Lung (tissue), 16 donors: Measurements from ENCODE around the gene SMTN. TPM values are rescaled to one million over a fixed set of nuclear protein-coding genes. Genes with fewer than 3 reads are reported as not detected.

ENCODE experiments used
- ATAC-seq: fragments of 200-7000 bp; cut with Tn5 transposase; one replicate; pipeline ENCODE4 v1.9.1; 2020; ENCODE audit warnings: moderate number of reproducible peaks; ENCODE audit not compliant: insufficient read depth, low FRiP score
- DNase-seq, 3 donors: peaks; one replicate each; pipeline ENCODE4 v3.0.0-alpha.2; 2013 to 2017
- H3K27ac ChIP-seq, 2 donors: one replicate each; pipeline ENCODE4 v1.5.1; 2013; ENCODE audit warnings: mild to moderate bottlenecking in 2 of 2, moderate library complexity in 2 of 2, control low read depth in 1 of 2, inconsistent platforms in 1 of 2, low read depth in 1 of 2, low read length in 1 of 2
- H3K27me3 ChIP-seq, 3 donors: one replicate each; pipeline ENCODE4 v1.5.1; 2013; ENCODE audit warnings: low read length in 2 of 3; ENCODE audit not compliant: control insufficient read depth in 3 of 3, insufficient read depth in 3 of 3
- H3K36me3 ChIP-seq, 4 donors: one replicate each; pipeline ENCODE4 v1.5.1; 2013; ENCODE audit warnings: low read length in 4 of 4, mild to moderate bottlenecking in 1 of 4, moderate library complexity in 1 of 4; ENCODE audit not compliant: control insufficient read depth in 4 of 4, insufficient read depth in 4 of 4
- H3K4me1 ChIP-seq, 5 donors: one replicate each; pipeline ENCODE4 v1.5.1; 2013; ENCODE audit warnings: low read length in 5 of 5, mild to moderate bottlenecking in 2 of 5, moderate library complexity in 1 of 5; ENCODE audit not compliant: control insufficient read depth in 5 of 5, insufficient read depth in 5 of 5
- H3K4me3 ChIP-seq: one replicate; pipeline ENCODE4 v1.5.1; 2013; ENCODE audit warnings: mild to moderate bottlenecking, control low read depth, moderate library complexity
- H3K9ac ChIP-seq, 2 donors: one replicate each; pipeline ENCODE4 v1.5.1; 2013; ENCODE audit warnings: low read length in 2 of 2, control low read depth in 1 of 2; ENCODE audit not compliant: insufficient read depth in 1 of 2
- H3K9me3 ChIP-seq, 4 donors: one replicate each; pipeline ENCODE4 v1.5.1; 2013; ENCODE audit warnings: low read length in 3 of 4, mild to moderate bottlenecking in 1 of 4, moderate library complexity in 1 of 4; ENCODE audit not compliant: control insufficient read depth in 4 of 4, insufficient read depth in 3 of 4
- CTCF ChIP-seq: IDR thresholded peaks from 2 replicates; pipeline ENCODE4 v1.5.1; 2012; ENCODE audit warnings: mild to moderate bottlenecking; ENCODE audit errors: control extremely low read depth, extremely low read depth
- whole genome bisulfite sequencing, 2 donors: extraction: QIAGEN DNeasy Blood & Tissue Kit; methylation state at CpG; one replicate each; pipeline ENCODE4 v1.1.7; 2013; 5-methylcytosine and 5-hydroxymethylcytosine counted together
- long read RNA-seq, 5 donors: transcript quantifications; one replicate each; lab custom pipeline, GENCODE V29; 2026
- polyA plus RNA-seq, 2 donors: library from polyadenylated mRNA; stranded (reverse); fragments of 200-250 nt; gene quantifications; one replicate each; pipeline ENCODE4 v1.2.1, GENCODE V29; 2013
- total RNA-seq, 2 donors: library from RNA; depleted of rRNA in 1 of 2; stranded (reverse); fragments of >200 nt in 1 of 2; gene quantifications; one replicate each; pipeline ENCODE4 v1.2.1, GENCODE V29; 2014 to 2021
- donor health status: control.
- donor health status: control.
- donor health status: Bipolar disorder and iron deficiency.
- donor health status: healthy.
- donor health status: DM: yes; HTN: yes; CAD: no.

The SMTN gene
- total RNA-seq (100 to 1,000 TPM in 1 of 2 donors, 10 to 100 TPM in 1; 92.6 to 101 TPM), polyA plus RNA-seq (10 to 100 TPM; 30.8 to 36.8 TPM)
- long read RNA-seq, donor 1, transcript SMTN-201 (21 exons, 3,295 nt): major isoform, 5 of 33 reads
- long read RNA-seq, donor 1, partial matches to known transcripts: 24 of 33 reads
- long read RNA-seq, donor 1, other reads (novel, unspliced or antisense): 0 of 33 reads
- long read RNA-seq, donor 2, partial matches to known transcripts: 7 of 10 reads
- long read RNA-seq, donor 2, other reads (novel, unspliced or antisense): 0 of 10 reads
- long read RNA-seq, donor 3, partial matches to known transcripts: 16 of 20 reads
- long read RNA-seq, donor 3, other reads (novel, unspliced or antisense): 0 of 20 reads
- long read RNA-seq, donor 4, partial matches to known transcripts: 6 of 12 reads
- long read RNA-seq, donor 4, other reads (novel, unspliced or antisense): 0 of 12 reads
- long read RNA-seq, donor 5, partial matches to known transcripts: 64 of 70 reads
- long read RNA-seq, donor 5, other reads (novel, unspliced or antisense): 0 of 70 reads

GRCh38 chr22:31080848-31081649 lies at the start of gene SMTN:
Gene SMTN (plus strand): TSS chr22:31081318. CDS start chr22:31083259, 1,941 bp downstream.
- Histone ChIP-seq H3K4me1 (peaks cover 7 to 48% (median 29%) of the 10 kb centered on the region in 5 donors), H3K4me3 (peak within 1 kb of the TSS; percentile 73), H3K9me3 (no peaks in the 10 kb centered on the region), H3K27ac (peak within 1 kb of the TSS; percentile 89), H3K9ac (peak within 1 kb of the TSS; percentile 90 to 97), H3K36me3 (peaks cover 0 to 7% (median under 1%) of the 10 kb centered on the region in 4 donors), H3K27me3 (no peaks in the 10 kb centered on the region)
- peak; percentile 77 for ATAC-seq
- TF ChIP-seq CTCF: no peak
- DNase-seq: peak; percentile 97 to 98 (median 98)
- WGBS, 2 donors: 1% methylated on average over 62 to 63 of the region's 63 CpGs

GRCh38 chr22:31036671-31037550 lies 44.2 kb upstream of the SMTN start:
- no peaks in the 10 kb centered on the region for H3K27me3 ChIP-seq
- 59 to 77% methylated on average over 20 of the region's 20 CpGs for WGBS, 2 donors
- peak; percentile 56 to 90 (median 75) for DNase-seq
- H3K4me3 ChIP-seq: no peak overlapping the region
- H3K9ac ChIP-seq: peak overlapping the region; percentile 8 to 86
- H3K4me1 ChIP-seq: peaks cover 0 to 28% (median 20%) of the 10 kb centered on the region in 5 donors
- no peaks in the 10 kb centered on the region for H3K9me3 ChIP-seq
- ATAC-seq: no peak
- no peaks in the 10 kb centered on the region for H3K36me3 ChIP-seq
- H3K27ac ChIP-seq: peak overlapping the region in 1 of 2 donors; percentile 45
- TF ChIP-seq CTCF: no peak

GRCh38 chr22:31038686-31039085 lies 42.4 kb upstream of the SMTN start:
- WGBS, 2 donors: 73 to 92% methylated on average over 1 of the region's 1 CpG
- no peak for ATAC-seq
- H3K4me1 ChIP-seq: peaks cover 0 to 28% (median 20%) of the 10 kb centered on the region in 5 donors
- peak overlapping the region; percentile 35 to 76 for H3K27ac ChIP-seq
- no peak overlapping the region for H3K9ac ChIP-seq
- H3K4me3 ChIP-seq: no peak overlapping the region
- no peak for DNase-seq
- no peaks in the 10 kb centered on the region for H3K27me3 ChIP-seq
- no peak for TF ChIP-seq CTCF
- no peaks in the 10 kb centered on the region for H3K36me3 ChIP-seq
- no peaks in the 10 kb centered on the region for H3K9me3 ChIP-seq
